GM12872 (cell line): ENCODE measurements around the gene DLG4.

Experiments
- CTCF ChIP-seq: IDR thresholded peaks from 3 replicates; pipeline ENCODE4 v1.5.1; 2011; ENCODE audit warnings: low read depth, mild to moderate bottlenecking, low read length, moderate library complexity; ENCODE audit not compliant: insufficient read depth

The DLG4 gene

GRCh38 chr17:7260651-7261378 lies 41.2 kb upstream of the DLG4 start:
- TF ChIP-seq CTCF, result no peak

- TF ChIP-seq CTCF, result no peak
These were observed 40.5 kb upstream of the DLG4 start for GRCh38 chr17:7260151-7260550.

GRCh38 chr17:7259555-7259889 lies 39.9 kb upstream of the DLG4 start:
- TF ChIP-seq CTCF, result no peak

- no peak for TF ChIP-seq CTCF
These were observed 39.3 kb upstream of the DLG4 start for GRCh38 chr17:7258731-7259554.

GRCh38 chr17:7256766-7257456 lies 37.3 kb upstream of the DLG4 start:
- TF ChIP-seq CTCF, result no peak

- no peak for TF ChIP-seq CTCF
These were observed 34.9 kb upstream of the DLG4 start for GRCh38 chr17:7254511-7254910.

GRCh38 chr17:7253082-7253481 lies 33.4 kb upstream of the DLG4 start:
- TF ChIP-seq CTCF, result no peak
